Measurements from ENCODE around the gene DROSHA. TPM values are rescaled to one million over a fixed set of nuclear protein-coding genes. Genes with fewer than 3 reads are reported as not detected.

Gene DROSHA
- total RNA-seq, 1 experiment from 2014 or later, result 73.5 TPM

DNA sequence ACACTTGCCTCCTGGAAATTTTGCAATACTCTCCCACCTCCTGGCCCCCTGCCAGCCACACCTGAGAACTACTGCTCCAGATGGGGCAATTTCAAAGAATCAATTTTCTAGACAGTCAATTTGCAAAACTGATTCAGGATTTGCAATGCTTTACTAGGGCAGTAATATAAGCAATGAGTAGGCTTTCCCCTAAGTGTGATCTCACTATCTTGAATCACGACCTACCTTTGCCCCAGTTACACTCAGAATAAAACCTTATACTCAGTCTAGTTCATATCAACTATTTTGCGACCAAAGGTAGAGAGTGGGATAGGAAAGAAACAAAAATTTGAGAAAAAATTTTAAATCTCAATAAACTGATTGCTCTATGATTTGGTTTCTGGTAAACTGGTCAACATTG, 54.4 kb downstream of the DROSHA start:
- Histone ChIP-seq H3K27ac (ENCODE audit: low read depth, low read length) (no peak overlapping the region), H3K4me2 (ENCODE audit: low read length) (no peak overlapping the region), H2AFZ (ENCODE audit: low read depth, low read length, poor library complexity, severe bottlenecking) (no peak overlapping the region), H3K36me3 (ENCODE audit: control insufficient read depth in 1 of 2, insufficient read depth in 2 of 2, low read length in 2 of 2) (no peaks in the 10 kb centered on the region), H3K27me3 (ENCODE audit: insufficient read depth, low read length) (no peaks in the 10 kb centered on the region), H3K4me1 (ENCODE audit: control insufficient read depth in 1 of 2, insufficient read depth in 2 of 2, low read length in 2 of 2) (no peaks in the 10 kb centered on the region), H3K9ac (ENCODE audit: low read length) (no peak overlapping the region), H3K79me2 (ENCODE audit: insufficient read depth, low read length) (no peaks in the 10 kb centered on the region), H3K4me3 (replicated peaks in 1 of 2; ENCODE audit: low read depth in 1 of 2, low read length in 2 of 2) (no peak overlapping the region), H3K9me2 (ENCODE audit: insufficient read depth) (no peaks in the 10 kb centered on the region), H4K20me1 (ENCODE audit: insufficient read depth) (no peaks in the 10 kb centered on the region), H3K9me3 (ENCODE audit: control insufficient read depth in 1 of 2, insufficient read depth in 1 of 2, low read depth in 1 of 2, low read length in 2 of 2) (no peaks in the 10 kb centered on the region)
- BruUV-seq (replicated peaks), result no TSS peak
- TF ChIP-seq POLR2AphosphoS5 (IDR thresholded peaks at IDR 0.05; ENCODE audit: low read depth, low read length) (no peak), TCF7L2 (IDR thresholded peaks at IDR 0.05; ENCODE audit: borderline replicate concordance, extremely low read depth, insufficient read depth, insufficient read length) (no peak), ZFX (IDR thresholded peaks at IDR 0.05) (no peak), SP1 (IDR thresholded peaks at IDR 0.05; ENCODE audit: low read depth) (no peak), CEBPB (IDR thresholded peaks at IDR 0.05; ENCODE audit: low read depth) (no peak)
- TF ChIP-seq, protein P1, sequence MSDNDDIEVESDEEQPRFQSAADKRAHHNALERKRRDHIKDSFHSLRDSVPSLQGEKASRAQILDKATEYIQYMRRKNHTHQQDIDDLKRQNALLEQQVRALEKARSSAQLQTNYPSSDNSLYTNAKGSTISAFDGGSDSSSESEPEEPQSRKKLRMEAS (IDR thresholded peaks at IDR 0.05), result no peak
- ChIA-PET RAD21 (ENCODE audit: low non-redundant PET in 1 of 2, low total read pairs in 2 of 2, uncharacterized antibody in 2 of 2, unreplicated experiment in 2 of 2) (no interaction called here), CTCF (no interaction called here), POLR2A (no interaction called here)
- ATAC-seq (no peak), DNase-seq (ENCODE audit: low read depth, low spot score) (no peak)
- intact Hi-C loops (cut with micrococcal nuclease), result no loop called here

DNA sequence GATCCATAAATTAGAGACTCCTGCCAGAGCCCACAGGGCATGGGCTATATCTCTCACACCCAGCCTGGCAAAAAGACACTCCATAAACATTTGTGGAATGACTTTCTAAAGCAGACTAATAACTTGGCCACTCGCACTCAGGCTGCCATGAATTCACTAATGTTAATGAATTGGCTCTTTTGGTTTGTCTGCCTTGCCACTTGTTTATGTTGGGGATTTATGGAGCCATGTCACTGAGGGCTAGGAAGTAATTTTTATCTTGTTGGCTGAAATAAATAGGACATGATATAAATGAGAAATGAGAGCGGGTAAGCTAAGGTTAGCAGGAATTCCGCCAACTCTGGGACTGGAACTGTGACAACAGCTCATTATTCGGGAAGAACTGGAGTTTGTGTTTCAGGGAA, 55.2 kb downstream of the DROSHA start:
- no TSS peak for BruUV-seq (replicated peaks)
- no peak overlapping the region for H3K4me2 ChIP-seq (ENCODE audit: low read length)
- H3K4me1 ChIP-seq (ENCODE audit: control insufficient read depth in 1 of 2, insufficient read depth in 2 of 2, low read length in 2 of 2), result no peaks in the 10 kb centered on the region
- ChIA-PET CTCF (no interaction called here), POLR2A (no interaction called here), RAD21 (ENCODE audit: low non-redundant PET in 1 of 2, low total read pairs in 2 of 2, uncharacterized antibody in 2 of 2, unreplicated experiment in 2 of 2) (no interaction called here)
- no peaks in the 10 kb centered on the region for H4K20me1 ChIP-seq (ENCODE audit: insufficient read depth)
- no peak overlapping the region for H3K4me3 ChIP-seq (replicated peaks in 1 of 2; ENCODE audit: low read depth in 1 of 2, low read length in 2 of 2)
- ATAC-seq (no peak), DNase-seq (ENCODE audit: low read depth, low spot score) (no peak)
- H2AFZ ChIP-seq (ENCODE audit: low read depth, low read length, poor library complexity, severe bottlenecking), result no peak overlapping the region
- H3K27ac ChIP-seq (ENCODE audit: low read depth, low read length), result no peak overlapping the region
- intact Hi-C loops (cut with micrococcal nuclease), result no loop called here
- no peaks in the 10 kb centered on the region for H3K9me3 ChIP-seq (ENCODE audit: control insufficient read depth in 1 of 2, insufficient read depth in 1 of 2, low read depth in 1 of 2, low read length in 2 of 2)
- H3K36me3 ChIP-seq (ENCODE audit: control insufficient read depth in 1 of 2, insufficient read depth in 2 of 2, low read length in 2 of 2), result no peaks in the 10 kb centered on the region; a peak in 1 of 4 replicates
- H3K27me3 ChIP-seq (ENCODE audit: insufficient read depth, low read length), result no peaks in the 10 kb centered on the region
- no peaks in the 10 kb centered on the region for H3K9me2 ChIP-seq (ENCODE audit: insufficient read depth)
- no peaks in the 10 kb centered on the region for H3K79me2 ChIP-seq (ENCODE audit: insufficient read depth, low read length)
- no peak overlapping the region for H3K9ac ChIP-seq (ENCODE audit: low read length)
- TF ChIP-seq, protein P1 (IDR thresholded peaks at IDR 0.05), result no peak
- TF ChIP-seq EZH2phosphoT487 (IDR thresholded peaks at IDR 0.05; ENCODE audit: borderline replicate concordance) (no peak), POLR2AphosphoS5 (IDR thresholded peaks at IDR 0.05; ENCODE audit: low read depth, low read length) (no peak), EZH2 (IDR thresholded peaks at IDR 0.05) (no peak), SRF (IDR thresholded peaks at IDR 0.05; ENCODE audit: low read depth) (no peak), YY1 (IDR thresholded peaks at IDR 0.05; ENCODE audit: extremely low read depth, insufficient replicate concordance, low read depth, low read length) (no peak), EGR1 (IDR thresholded peaks at IDR 0.05; ENCODE audit: low read depth) (no peak), TCF7L2 (IDR thresholded peaks at IDR 0.05; ENCODE audit: borderline replicate concordance, extremely low read depth, insufficient read depth, insufficient read length) (no peak), FOSL1 (IDR thresholded peaks at IDR 0.05; ENCODE audit: low read depth) (no peak), JUND (IDR thresholded peaks at IDR 0.05) (no peak), ZNF274 (IDR thresholded peaks at IDR 0.05; ENCODE audit: low read depth, low read length) (no peak), RAD21 (IDR thresholded peaks at IDR 0.05; ENCODE audit: low read depth) (no peak)
- TF ChIP-seq, protein P2, sequence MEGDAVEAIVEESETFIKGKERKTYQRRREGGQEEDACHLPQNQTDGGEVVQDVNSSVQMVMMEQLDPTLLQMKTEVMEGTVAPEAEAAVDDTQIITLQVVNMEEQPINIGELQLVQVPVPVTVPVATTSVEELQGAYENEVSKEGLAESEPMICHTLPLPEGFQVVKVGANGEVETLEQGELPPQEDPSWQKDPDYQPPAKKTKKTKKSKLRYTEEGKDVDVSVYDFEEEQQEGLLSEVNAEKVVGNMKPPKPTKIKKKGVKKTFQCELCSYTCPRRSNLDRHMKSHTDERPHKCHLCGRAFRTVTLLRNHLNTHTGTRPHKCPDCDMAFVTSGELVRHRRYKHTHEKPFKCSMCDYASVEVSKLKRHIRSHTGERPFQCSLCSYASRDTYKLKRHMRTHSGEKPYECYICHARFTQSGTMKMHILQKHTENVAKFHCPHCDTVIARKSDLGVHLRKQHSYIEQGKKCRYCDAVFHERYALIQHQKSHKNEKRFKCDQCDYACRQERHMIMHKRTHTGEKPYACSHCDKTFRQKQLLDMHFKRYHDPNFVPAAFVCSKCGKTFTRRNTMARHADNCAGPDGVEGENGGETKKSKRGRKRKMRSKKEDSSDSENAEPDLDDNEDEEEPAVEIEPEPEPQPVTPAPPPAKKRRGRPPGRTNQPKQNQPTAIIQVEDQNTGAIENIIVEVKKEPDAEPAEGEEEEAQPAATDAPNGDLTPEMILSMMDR (IDR thresholded peaks at IDR 0.05 in 2 of 3, conservative IDR thresholded peaks at IDR 0.05 in 1 of 3; ENCODE audit: borderline replicate concordance in 1 of 3, insufficient read depth in 1 of 3, low read depth in 2 of 3, low read length in 2 of 3), result no peak
- TF ChIP-seq, protein P3, sequence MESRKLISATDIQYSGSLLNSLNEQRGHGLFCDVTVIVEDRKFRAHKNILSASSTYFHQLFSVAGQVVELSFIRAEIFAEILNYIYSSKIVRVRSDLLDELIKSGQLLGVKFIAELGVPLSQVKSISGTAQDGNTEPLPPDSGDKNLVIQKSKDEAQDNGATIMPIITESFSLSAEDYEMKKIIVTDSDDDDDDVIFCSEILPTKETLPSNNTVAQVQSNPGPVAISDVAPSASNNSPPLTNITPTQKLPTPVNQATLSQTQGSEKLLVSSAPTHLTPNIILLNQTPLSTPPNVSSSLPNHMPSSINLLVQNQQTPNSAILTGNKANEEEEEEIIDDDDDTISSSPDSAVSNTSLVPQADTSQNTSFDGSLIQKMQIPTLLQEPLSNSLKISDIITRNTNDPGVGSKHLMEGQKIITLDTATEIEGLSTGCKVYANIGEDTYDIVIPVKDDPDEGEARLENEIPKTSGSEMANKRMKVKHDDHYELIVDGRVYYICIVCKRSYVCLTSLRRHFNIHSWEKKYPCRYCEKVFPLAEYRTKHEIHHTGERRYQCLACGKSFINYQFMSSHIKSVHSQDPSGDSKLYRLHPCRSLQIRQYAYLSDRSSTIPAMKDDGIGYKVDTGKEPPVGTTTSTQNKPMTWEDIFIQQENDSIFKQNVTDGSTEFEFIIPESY (IDR thresholded peaks at IDR 0.05; ENCODE audit: extremely low read depth, insufficient replicate concordance, low read length), result no peak
- TF ChIP-seq, protein P4, sequence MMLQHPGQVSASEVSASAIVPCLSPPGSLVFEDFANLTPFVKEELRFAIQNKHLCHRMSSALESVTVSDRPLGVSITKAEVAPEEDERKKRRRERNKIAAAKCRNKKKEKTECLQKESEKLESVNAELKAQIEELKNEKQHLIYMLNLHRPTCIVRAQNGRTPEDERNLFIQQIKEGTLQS (IDR thresholded peaks at IDR 0.05), result no peak
